Measurements from ENCODE around the gene CACNG8.

- TF ChIP-seq EP300 (IDR thresholded peaks at IDR 0.05; ENCODE audit: low read depth) (no peak), POLR2A (IDR thresholded peaks at IDR 0.05) (no peak)
These were observed 20.9 kb downstream of the CACNG8 start for GRCh38 chr19:53983457-53984289.
